ENCODE data around the gene DPM2. TPM values are rescaled to one million over a fixed set of nuclear protein-coding genes. Genes with fewer than 3 reads are reported as not detected.
A peak's percentile ranks its signal among the peaks of the same experiment; 100 is the strongest.

DPM2 gene
- total RNA-seq, 1 experiment from 2014 or later: 56.1 TPM

DNA sequence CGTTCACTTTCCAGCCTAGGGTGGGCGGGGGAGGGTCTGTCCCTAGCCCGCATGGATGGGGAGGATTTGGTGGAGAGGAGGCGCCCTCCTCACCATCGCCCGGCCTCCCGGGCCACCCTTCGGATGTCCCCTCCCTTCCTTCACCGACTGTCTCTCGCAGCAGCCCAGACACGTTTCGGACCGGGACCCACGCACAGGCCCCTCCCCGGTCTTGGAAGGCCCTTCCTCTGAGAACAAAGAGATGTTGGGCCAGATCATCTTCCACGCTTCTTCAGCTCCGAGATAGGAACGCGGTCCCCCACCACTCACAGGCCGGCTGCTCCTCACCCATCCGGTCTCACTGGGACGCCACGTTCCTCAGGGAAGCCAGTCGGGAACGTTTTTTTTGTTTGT is 640 bp upstream of the DPM2 start:
- peak overlapping the region; percentile 95 for H3K27ac Mint-ChIP-seq

DNA sequence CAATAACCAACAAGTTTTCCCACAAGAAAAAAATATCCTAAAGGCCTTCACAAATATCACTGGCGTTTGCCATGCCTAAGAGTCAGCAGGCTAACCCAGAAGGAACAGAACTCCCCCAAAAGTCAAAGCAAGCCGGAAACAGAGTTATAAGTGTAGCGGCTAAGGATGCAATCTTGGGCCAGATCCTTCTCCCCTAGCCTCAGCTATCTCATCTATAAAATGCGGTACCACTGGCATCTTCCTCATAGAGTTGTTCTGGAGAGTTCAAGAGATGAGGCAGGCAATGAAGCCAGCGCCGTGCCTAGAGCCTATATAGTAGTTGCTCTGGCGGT is 632 bp downstream of the DPM2 start:
- CTCF ChIA-PET: interaction anchor here (0.9 to 2.0 kb wide), 4 partner anchors 16 to 181 kb away, joined by 3 to 5 read pairs (median 4); no protein-coding TSS in a partner anchor
- no peaks in the 10 kb centered on the region for H3K9me3 Mint-ChIP-seq
- ATAC-seq (no peak), DNase-seq (ENCODE audit: low spot score) (no peak)
- TF ChIP-seq ZNF263 (CRISPR knock-in tag; IDR thresholded peaks at IDR 0.05; ENCODE audit: low read depth) (no peak), TP53 (CRISPR knock-in tag; IDR thresholded peaks at IDR 0.05) (no peak), SP1 (CRISPR knock-in tag; conservative IDR thresholded peaks at IDR 0.05) (no peak), JAZF1 (CRISPR knock-in tag; IDR thresholded peaks at IDR 0.05) (no peak)
- TF ChIP-seq, protein P1, sequence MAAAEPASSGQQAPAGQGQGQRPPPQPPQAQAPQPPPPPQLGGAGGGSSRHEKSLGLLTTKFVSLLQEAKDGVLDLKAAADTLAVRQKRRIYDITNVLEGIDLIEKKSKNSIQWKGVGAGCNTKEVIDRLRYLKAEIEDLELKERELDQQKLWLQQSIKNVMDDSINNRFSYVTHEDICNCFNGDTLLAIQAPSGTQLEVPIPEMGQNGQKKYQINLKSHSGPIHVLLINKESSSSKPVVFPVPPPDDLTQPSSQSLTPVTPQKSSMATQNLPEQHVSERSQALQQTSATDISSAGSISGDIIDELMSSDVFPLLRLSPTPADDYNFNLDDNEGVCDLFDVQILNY (CRISPR knock-in tag; IDR thresholded peaks at IDR 0.05): no peak
- TF ChIP-seq, protein P2, sequence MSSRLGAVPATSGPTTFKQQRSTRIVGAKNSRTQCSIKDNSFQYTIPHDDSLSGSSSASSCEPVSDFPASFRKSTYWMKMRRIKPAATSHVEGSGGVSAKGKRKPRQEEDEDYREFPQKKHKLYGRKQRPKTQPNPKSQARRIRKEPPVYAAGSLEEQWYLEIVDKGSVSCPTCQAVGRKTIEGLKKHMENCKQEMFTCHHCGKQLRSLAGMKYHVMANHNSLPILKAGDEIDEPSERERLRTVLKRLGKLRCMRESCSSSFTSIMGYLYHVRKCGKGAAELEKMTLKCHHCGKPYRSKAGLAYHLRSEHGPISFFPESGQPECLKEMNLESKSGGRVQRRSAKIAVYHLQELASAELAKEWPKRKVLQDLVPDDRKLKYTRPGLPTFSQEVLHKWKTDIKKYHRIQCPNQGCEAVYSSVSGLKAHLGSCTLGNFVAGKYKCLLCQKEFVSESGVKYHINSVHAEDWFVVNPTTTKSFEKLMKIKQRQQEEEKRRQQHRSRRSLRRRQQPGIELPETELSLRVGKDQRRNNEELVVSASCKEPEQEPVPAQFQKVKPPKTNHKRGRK (CRISPR knock-in tag; IDR thresholded peaks at IDR 0.05; ENCODE audit: borderline replicate concordance): no peak
- TF ChIP-seq, protein P3, sequence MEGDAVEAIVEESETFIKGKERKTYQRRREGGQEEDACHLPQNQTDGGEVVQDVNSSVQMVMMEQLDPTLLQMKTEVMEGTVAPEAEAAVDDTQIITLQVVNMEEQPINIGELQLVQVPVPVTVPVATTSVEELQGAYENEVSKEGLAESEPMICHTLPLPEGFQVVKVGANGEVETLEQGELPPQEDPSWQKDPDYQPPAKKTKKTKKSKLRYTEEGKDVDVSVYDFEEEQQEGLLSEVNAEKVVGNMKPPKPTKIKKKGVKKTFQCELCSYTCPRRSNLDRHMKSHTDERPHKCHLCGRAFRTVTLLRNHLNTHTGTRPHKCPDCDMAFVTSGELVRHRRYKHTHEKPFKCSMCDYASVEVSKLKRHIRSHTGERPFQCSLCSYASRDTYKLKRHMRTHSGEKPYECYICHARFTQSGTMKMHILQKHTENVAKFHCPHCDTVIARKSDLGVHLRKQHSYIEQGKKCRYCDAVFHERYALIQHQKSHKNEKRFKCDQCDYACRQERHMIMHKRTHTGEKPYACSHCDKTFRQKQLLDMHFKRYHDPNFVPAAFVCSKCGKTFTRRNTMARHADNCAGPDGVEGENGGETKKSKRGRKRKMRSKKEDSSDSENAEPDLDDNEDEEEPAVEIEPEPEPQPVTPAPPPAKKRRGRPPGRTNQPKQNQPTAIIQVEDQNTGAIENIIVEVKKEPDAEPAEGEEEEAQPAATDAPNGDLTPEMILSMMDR (IDR thresholded peaks at IDR 0.05): no peak
- H3K4me1 Mint-ChIP-seq: peaks cover 24% of the 10 kb centered on the region
- H3K27ac Mint-ChIP-seq: peak overlapping the region; percentile 6
- no peaks in the 10 kb centered on the region for H3K27me3 Mint-ChIP-seq (ENCODE audit: low read depth)
- H3K4me3 Mint-ChIP-seq: peak overlapping the region; percentile 90
- peaks cover 3% of the 10 kb centered on the region; the same call in 1 of the 2 replicates for H3K36me3 Mint-ChIP-seq
- POLR2A ChIA-PET: interaction anchor here (0.6 to 0.8 kb wide), 2 partner anchors 222 to 808 kb away, joined by 4 to 9 read pairs; no protein-coding TSS in a partner anchor

More for the DNA sequence above, 640 bp upstream of the DPM2 start:
- H3K9me3 Mint-ChIP-seq: no peaks in the 10 kb centered on the region
- peaks cover 3% of the 10 kb centered on the region; the same call in 1 of the 2 replicates for H3K36me3 Mint-ChIP-seq
- ChIA-PET CTCF (interaction anchor here (2.0 kb wide), 1 partner anchor 97 kb away, joined by 5 read pairs; no protein-coding TSS in a partner anchor), POLR2A (interaction anchor here (0.6 to 1.2 kb wide), 2 partner anchors 17 to 126 kb away, joined by 3 to 5 read pairs; no protein-coding TSS in a partner anchor)
- peak overlapping the region; percentile 90 for H3K4me3 Mint-ChIP-seq
- no peak for TF ChIP-seq TEAD4 (CRISPR knock-in tag; IDR thresholded peaks at IDR 0.05)
- no peaks in the 10 kb centered on the region for H3K27me3 Mint-ChIP-seq (ENCODE audit: low read depth)
- ATAC-seq (peak; percentile 9), DNase-seq (ENCODE audit: low spot score) (no peak)
- peaks cover 34% of the 10 kb centered on the region for H3K4me1 Mint-ChIP-seq

DNA sequence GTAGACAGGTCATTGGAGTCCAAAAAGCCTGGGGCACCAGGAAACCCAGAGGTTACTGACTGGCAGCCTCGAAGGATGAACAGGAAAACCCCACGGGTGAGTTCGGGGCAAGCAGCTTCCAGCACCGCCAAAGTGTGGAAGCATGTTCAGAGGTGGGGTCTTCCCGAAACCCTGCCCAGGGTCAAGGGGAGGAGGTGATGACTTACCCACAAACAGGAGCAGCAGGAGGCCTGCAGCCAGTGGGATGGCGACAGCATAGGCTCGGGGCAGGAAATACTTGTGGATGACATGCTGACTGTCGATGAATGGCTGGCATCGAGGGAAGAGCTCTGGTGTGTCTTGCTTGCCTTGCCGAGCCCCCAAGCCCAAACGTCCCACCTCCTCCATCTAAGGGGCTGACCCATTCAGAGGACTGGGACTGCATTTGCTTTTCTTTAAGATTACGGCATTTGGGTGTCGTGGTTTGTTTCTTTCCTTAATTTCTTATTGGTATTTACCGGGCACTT is 1.3 kb downstream of the DPM2 start:
- CTCF ChIA-PET: interaction anchor here (0.9 to 2.0 kb wide), 4 partner anchors 15 to 181 kb away, joined by 3 to 5 read pairs (median 4); no protein-coding TSS in a partner anchor
- TF ChIP-seq, protein P4, sequence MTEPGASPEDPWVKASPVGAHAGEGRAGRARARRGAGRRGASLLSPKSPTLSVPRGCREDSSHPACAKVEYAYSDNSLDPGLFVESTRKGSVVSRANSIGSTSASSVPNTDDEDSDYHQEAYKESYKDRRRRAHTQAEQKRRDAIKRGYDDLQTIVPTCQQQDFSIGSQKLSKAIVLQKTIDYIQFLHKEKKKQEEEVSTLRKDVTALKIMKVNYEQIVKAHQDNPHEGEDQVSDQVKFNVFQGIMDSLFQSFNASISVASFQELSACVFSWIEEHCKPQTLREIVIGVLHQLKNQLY (CRISPR knock-in tag; IDR thresholded peaks at IDR 0.05): no peak
- TF ChIP-seq, protein P5, sequence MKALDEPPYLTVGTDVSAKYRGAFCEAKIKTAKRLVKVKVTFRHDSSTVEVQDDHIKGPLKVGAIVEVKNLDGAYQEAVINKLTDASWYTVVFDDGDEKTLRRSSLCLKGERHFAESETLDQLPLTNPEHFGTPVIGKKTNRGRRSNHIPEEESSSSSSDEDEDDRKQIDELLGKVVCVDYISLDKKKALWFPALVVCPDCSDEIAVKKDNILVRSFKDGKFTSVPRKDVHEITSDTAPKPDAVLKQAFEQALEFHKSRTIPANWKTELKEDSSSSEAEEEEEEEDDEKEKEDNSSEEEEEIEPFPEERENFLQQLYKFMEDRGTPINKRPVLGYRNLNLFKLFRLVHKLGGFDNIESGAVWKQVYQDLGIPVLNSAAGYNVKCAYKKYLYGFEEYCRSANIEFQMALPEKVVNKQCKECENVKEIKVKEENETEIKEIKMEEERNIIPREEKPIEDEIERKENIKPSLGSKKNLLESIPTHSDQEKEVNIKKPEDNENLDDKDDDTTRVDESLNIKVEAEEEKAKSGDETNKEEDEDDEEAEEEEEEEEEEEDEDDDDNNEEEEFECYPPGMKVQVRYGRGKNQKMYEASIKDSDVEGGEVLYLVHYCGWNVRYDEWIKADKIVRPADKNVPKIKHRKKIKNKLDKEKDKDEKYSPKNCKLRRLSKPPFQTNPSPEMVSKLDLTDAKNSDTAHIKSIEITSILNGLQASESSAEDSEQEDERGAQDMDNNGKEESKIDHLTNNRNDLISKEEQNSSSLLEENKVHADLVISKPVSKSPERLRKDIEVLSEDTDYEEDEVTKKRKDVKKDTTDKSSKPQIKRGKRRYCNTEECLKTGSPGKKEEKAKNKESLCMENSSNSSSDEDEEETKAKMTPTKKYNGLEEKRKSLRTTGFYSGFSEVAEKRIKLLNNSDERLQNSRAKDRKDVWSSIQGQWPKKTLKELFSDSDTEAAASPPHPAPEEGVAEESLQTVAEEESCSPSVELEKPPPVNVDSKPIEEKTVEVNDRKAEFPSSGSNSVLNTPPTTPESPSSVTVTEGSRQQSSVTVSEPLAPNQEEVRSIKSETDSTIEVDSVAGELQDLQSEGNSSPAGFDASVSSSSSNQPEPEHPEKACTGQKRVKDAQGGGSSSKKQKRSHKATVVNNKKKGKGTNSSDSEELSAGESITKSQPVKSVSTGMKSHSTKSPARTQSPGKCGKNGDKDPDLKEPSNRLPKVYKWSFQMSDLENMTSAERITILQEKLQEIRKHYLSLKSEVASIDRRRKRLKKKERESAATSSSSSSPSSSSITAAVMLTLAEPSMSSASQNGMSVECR (CRISPR knock-in tag; IDR thresholded peaks at IDR 0.05; ENCODE audit: borderline replicate concordance): no peak
- TF ChIP-seq EMX1 (CRISPR knock-in tag; IDR thresholded peaks at IDR 0.05): no peak
- no peak for TF ChIP-seq ZBTB21 (CRISPR knock-in tag; IDR thresholded peaks at IDR 0.05; ENCODE audit: borderline replicate concordance)
- TF ChIP-seq ZNF138 (CRISPR knock-in tag; conservative IDR thresholded peaks at IDR 0.05): no peak
- no peak for TF ChIP-seq JAZF1 (CRISPR knock-in tag; IDR thresholded peaks at IDR 0.05)
- TF ChIP-seq, protein P3 (IDR thresholded peaks at IDR 0.05): no peak
- TF ChIP-seq, protein P6, sequence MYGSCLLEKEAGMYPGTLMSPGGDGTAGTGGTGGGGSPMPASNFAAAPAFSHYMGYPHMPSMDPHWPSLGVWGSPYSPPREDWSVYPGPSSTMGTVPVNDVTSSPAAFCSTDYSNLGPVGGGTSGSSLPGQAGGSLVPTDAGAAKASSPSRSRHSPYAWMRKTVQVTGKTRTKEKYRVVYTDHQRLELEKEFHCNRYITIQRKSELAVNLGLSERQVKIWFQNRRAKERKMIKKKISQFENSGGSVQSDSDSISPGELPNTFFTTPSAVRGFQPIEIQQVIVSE (CRISPR knock-in tag; IDR thresholded peaks at IDR 0.05; ENCODE audit: borderline replicate concordance): no peak
- Mint-ChIP-seq H3K4me3 (peak overlapping the region; percentile 90), H3K4me1 (peaks cover 22% of the 10 kb centered on the region), H3K27ac (no peak overlapping the region), H3K36me3 (peaks cover 3% of the 10 kb centered on the region; the same call in 1 of the 2 replicates), H3K9me3 (no peaks in the 10 kb centered on the region), H3K27me3 (ENCODE audit: low read depth) (no peaks in the 10 kb centered on the region)
- DNase-seq (ENCODE audit: low spot score) (no peak), ATAC-seq (no peak)
- POLR2A ChIA-PET: interaction anchor here (0.5 kb wide), 1 partner anchor 109 kb away, joined by 4 read pairs; no protein-coding TSS in a partner anchor
